HCT116 (cell line): Measurements from ENCODE around the gene TYW5. TPM values are rescaled to one million over a fixed set of nuclear protein-coding genes. Genes with fewer than 3 reads are reported as not detected.

ENCODE experiments used
- ATAC-seq: fragments of 200-7000 bp; cut with Tn5 transposase; 2 replicates; pipeline ENCODE4 v1.9.1; 2020; ENCODE audit warnings: mild to moderate bottlenecking, moderate library complexity
- BruUV-seq: library from RNA; stranded (reverse); fragments of 400-500 nt; replicated peaks from 2 replicates; lab custom pipeline; 2021; lab: Mats Ljungman, UMichigan
- CTCF ChIA-PET: fragments of 300-600 bp; sonication (Branson Sonifier 250); formaldehyde crosslinking; loops from one replicate; lab custom pipeline; 2021; ENCODE audit warnings: antibody characterized with exemption; lab: Charles Lee
- POLR2A ChIA-PET: fragments of 300-600, 350-600 bp; sonication (Branson Sonifier 250); formaldehyde crosslinking; loops from one replicate; lab custom pipeline; 2021; ENCODE audit warnings: antibody characterized with exemption; lab: Charles Lee
- RAD21 ChIA-PET, 2 experiments: fragments of 300-600 bp; sonication (Branson Sonifier 250); formaldehyde crosslinking; loops; one replicate each; lab custom pipeline; 2023; ENCODE audit warnings: low total read pairs in 2 of 2; ENCODE audit not compliant: uncharacterized antibody in 2 of 2, unreplicated experiment in 2 of 2, low non-redundant PET in 1 of 2; lab: Charles Lee
- DNase-seq: peaks from one replicate; pipeline ENCODE4 v3.0.0-alpha.2; 2010; ENCODE audit warnings: low read depth, low spot score
- H2AFZ ChIP-seq: fragments of 200-600 bp; shearing (Covaris generic), sonication (generic); 2 replicates; pipeline ENCODE4 v1.6.1; 2017; ENCODE audit warnings: low read depth, mixed run types, mixed read lengths, antibody characterized with exemption, low read length; ENCODE audit not compliant: poor library complexity, severe bottlenecking
- H3K27ac ChIP-seq: 2 replicates; pipeline ENCODE4 v1.5.1; 2012; ENCODE audit warnings: low read depth, low read length
- H3K27me3 ChIP-seq: fragments of 200-600 bp; sonication (generic); 2 replicates; pipeline ENCODE4 v1.6.1; 2016; ENCODE audit warnings: mixed run types, low read length, mixed read lengths; ENCODE audit not compliant: insufficient read depth
- H3K36me3 ChIP-seq, 2 experiments: fragments of 200-500 bp in 1 of 2; fragments of 200-600 bp in 1 of 2; sonication (Bioruptor generic) in 1 of 2; sonication (generic) in 1 of 2; 2 replicates each; pipeline versions ENCODE4 v1.5.1 to v1.6.1; 2014 to 2016; ENCODE audit warnings: low read length in 2 of 2, inconsistent platforms in 1 of 2, mixed read lengths in 1 of 2, mixed run types in 1 of 2; ENCODE audit not compliant: insufficient read depth in 2 of 2, control insufficient read depth in 1 of 2
- H3K4me1 ChIP-seq, 2 experiments: fragments of 200-600 bp in 1 of 2; sonication (generic) in 1 of 2; 2 replicates each; pipeline versions ENCODE4 v1.5.1 to v1.6.1; 2012 to 2017; ENCODE audit warnings: low read length in 2 of 2, inconsistent platforms in 1 of 2, mild to moderate bottlenecking in 1 of 2, mixed read lengths in 1 of 2, mixed run types in 1 of 2, moderate library complexity in 1 of 2; ENCODE audit not compliant: insufficient read depth in 2 of 2, control insufficient read depth in 1 of 2
- H3K4me2 ChIP-seq: fragments of 200-600 bp; sonication (generic); 2 replicates; pipeline ENCODE4 v1.6.1; 2017; ENCODE audit warnings: mixed run types, low read length, mixed read lengths
- H3K4me3 ChIP-seq, 2 experiments: fragments of 200-600 bp in 1 of 2; sonication (generic) in 1 of 2; replicated peaks in 1 of 2; 2 replicates each; pipeline ENCODE4 v1.5.1; 2011 to 2016; ENCODE audit warnings: low read length in 2 of 2, control low read depth in 1 of 2, low read depth in 1 of 2, mild to moderate bottlenecking in 1 of 2, mixed read lengths in 1 of 2, mixed run types in 1 of 2
- H3K79me2 ChIP-seq: fragments of 200-600 bp; sonication (generic); 2 replicates; pipeline ENCODE4 v1.6.1; 2017; ENCODE audit warnings: mild to moderate bottlenecking, mixed run types, low read length, moderate library complexity, mixed read lengths; ENCODE audit not compliant: insufficient read depth
- H3K9ac ChIP-seq: fragments of 200-600 bp; sonication (generic); 2 replicates; pipeline ENCODE4 v1.6.1; 2016; ENCODE audit warnings: low read length, mixed read lengths
- H3K9me2 ChIP-seq: fragments of 200-600 bp; sonication (generic), shearing (Covaris generic); 2 replicates; pipeline ENCODE4 v1.6.1; 2017; ENCODE audit warnings: mixed run types, mild to moderate bottlenecking, moderate library complexity; ENCODE audit not compliant: insufficient read depth
- H3K9me3 ChIP-seq, 2 experiments: fragments of 200-500 bp in 1 of 2; fragments of 200-600 bp in 1 of 2; sonication (Bioruptor generic) in 1 of 2; sonication (generic) in 1 of 2; 2 replicates each; pipeline ENCODE4 v1.6.1; 2014 to 2017; ENCODE audit warnings: low read length in 2 of 2, mixed read lengths in 2 of 2, inconsistent platforms in 1 of 2, low read depth in 1 of 2, mild to moderate bottlenecking in 1 of 2, mixed run types in 1 of 2, moderate library complexity in 1 of 2; ENCODE audit not compliant: control insufficient read depth in 1 of 2, insufficient read depth in 1 of 2
- H4K20me1 ChIP-seq: fragments of 200-600 bp; sonication (generic), shearing (Covaris generic); 2 replicates; pipeline ENCODE4 v1.6.1; 2017; ENCODE audit warnings: mixed run types, mild to moderate bottlenecking, moderate library complexity; ENCODE audit not compliant: insufficient read depth
- ATF3 ChIP-seq: IDR thresholded peaks from 2 replicates; pipeline ENCODE4 v1.6.1; 2012
- CEBPB ChIP-seq: IDR thresholded peaks from 2 replicates; pipeline ENCODE4 v1.6.1; 2012; ENCODE audit warnings: low read depth
- EGR1 ChIP-seq: IDR thresholded peaks from 2 replicates; pipeline ENCODE4 v1.6.1; 2012; ENCODE audit warnings: low read depth
- EZH2 ChIP-seq: fragments of 200-600 bp; sonication (generic); IDR thresholded peaks from 2 replicates; pipeline ENCODE4 v1.6.1; 2017; ENCODE audit warnings: antibody characterized with exemption, mixed run types
- EZH2phosphoT487 ChIP-seq: fragments of 200-600 bp; IDR thresholded peaks from 2 replicates; pipeline ENCODE4 v1.6.1; 2018; ENCODE audit warnings: antibody characterized with exemption, borderline replicate concordance
- JUND ChIP-seq: IDR thresholded peaks from 2 replicates; pipeline ENCODE4 v1.6.1; 2012
- POLR2A ChIP-seq: IDR thresholded peaks from 2 replicates; pipeline ENCODE4 v1.7.0; 2011; ENCODE audit warnings: borderline replicate concordance; ENCODE audit not compliant: insufficient read depth, insufficient read length; ENCODE audit errors: extremely low read depth
- POLR2AphosphoS5 ChIP-seq: IDR thresholded peaks from 2 replicates; pipeline ENCODE4 v1.6.1; 2011; ENCODE audit warnings: mild to moderate bottlenecking, low read depth, low read length, moderate library complexity
- REST ChIP-seq: IDR thresholded peaks from 2 replicates; pipeline ENCODE4 v1.6.1; 2012; ENCODE audit warnings: low read depth
- SIN3A ChIP-seq: IDR thresholded peaks from 2 replicates; pipeline ENCODE4 v1.6.1; 2012; ENCODE audit warnings: low read depth
- SRF ChIP-seq: IDR thresholded peaks from 2 replicates; pipeline ENCODE4 v1.6.1; 2012; ENCODE audit warnings: low read depth
- TCF7L2 ChIP-seq: IDR thresholded peaks from 2 replicates; pipeline ENCODE4 v1.7.0; 2011; ENCODE audit warnings: borderline replicate concordance, inconsistent platforms; ENCODE audit not compliant: insufficient read depth, insufficient read length; ENCODE audit errors: extremely low read depth
- YY1 ChIP-seq: IDR thresholded peaks from 2 replicates; pipeline ENCODE4 v1.6.1; 2011; ENCODE audit warnings: low read length, low read depth, moderate library complexity, mild to moderate bottlenecking; ENCODE audit not compliant: insufficient replicate concordance; ENCODE audit errors: extremely low read depth
- intact Hi-C: fragments of 100-400 bp; cut with micrococcal nuclease; formaldehyde crosslinking; loops from 2 replicates; pipeline ENCODE4 v1.10.0; 2022
- total RNA-seq: library from RNA; stranded (reverse); gene quantifications from one replicate; pipeline ENCODE4 v1.2.1, GENCODE V29; 2021; ENCODE audit not compliant: unreplicated experiment

Gene TYW5
- total RNA-seq, 1 experiment from 2014 or later, result 7.7 TPM

- Histone ChIP-seq H3K27me3 (no peaks in the 10 kb centered on the region), H4K20me1 (peaks cover 8% of the 10 kb centered on the region; the same call in 1 of the 2 replicates), H3K79me2 (peaks cover 72% of the 10 kb centered on the region), H3K9me2 (no peaks in the 10 kb centered on the region), H3K36me3 (peaks cover 6 to 19% of the 10 kb centered on the region in 2 experiments), H3K9me3 (no peaks in the 10 kb centered on the region), H3K4me1 (peaks cover 7 to 11% of the 10 kb centered on the region in 2 experiments; a peak in 3 of 4 replicates), H2AFZ (no peak overlapping the region), H3K27ac (no peak overlapping the region), H3K4me2 (no peak overlapping the region), H3K9ac (no peak overlapping the region), H3K4me3 (no peak overlapping the region)
- ATAC-seq (no peak), DNase-seq (no peak)
- ChIA-PET RAD21 (no interaction called here), CTCF (no interaction called here), POLR2A (no interaction called here)
- TF ChIP-seq TCF7L2, result no peak
- TF ChIP-seq REST, result no peak
- 0 out of 2 replicates have a peak, but pooled peaks have one; percentile 30 for TF ChIP-seq POLR2AphosphoS5
- BruUV-seq, result no TSS peak
- intact Hi-C loops, result no loop called here
Measured at GRCh38 chr2:199929262-199929661, 26.0 kb downstream of the TYW5 start.

- ChIA-PET POLR2A (no interaction called here), RAD21 (no interaction called here), CTCF (no interaction called here)
- H3K27me3 ChIP-seq, result no peaks in the 10 kb centered on the region
- peaks cover 6% of the 10 kb centered on the region; the same call in 1 of the 2 replicates for H4K20me1 ChIP-seq
- no TSS peak for BruUV-seq
- no peak overlapping the region for H3K4me2 ChIP-seq
- peaks cover 74% of the 10 kb centered on the region for H3K79me2 ChIP-seq
- H3K9me2 ChIP-seq, result no peaks in the 10 kb centered on the region
- no peak overlapping the region for H3K9ac ChIP-seq
- H3K4me1 ChIP-seq, result peaks cover 1 to 5% of the 10 kb centered on the region in 2 experiments; a peak in 3 of 4 replicates
- no peak for DNase-seq
- H3K36me3 ChIP-seq, result peaks cover 6 to 19% of the 10 kb centered on the region in 2 experiments; a peak in 3 of 4 replicates
- H3K9me3 ChIP-seq, result no peaks in the 10 kb centered on the region
- no peak overlapping the region for H3K27ac ChIP-seq
- intact Hi-C loops, result no loop called here
- no peak for ATAC-seq
- TF ChIP-seq SRF, result no peak
- TF ChIP-seq TCF7L2, result no peak
- no peak for TF ChIP-seq EZH2
- TF ChIP-seq YY1, result no peak
- TF ChIP-seq SIN3A, result no peak
- no peak for TF ChIP-seq EZH2phosphoT487
- no peak for TF ChIP-seq POLR2AphosphoS5
- TF ChIP-seq POLR2A, result no peak
- no peak for TF ChIP-seq CEBPB
- TF ChIP-seq JUND, result no peak
- TF ChIP-seq EGR1, result no peak
- no peak for TF ChIP-seq ATF3
- no peak overlapping the region for H2AFZ ChIP-seq
- no peak overlapping the region for H3K4me3 ChIP-seq
Measured at GRCh38 chr2:199928626-199929025, 26.7 kb downstream of the TYW5 start.
